HG03460 (cell line): ENCODE measurements around the gene IQSEC2.

Source experiments
- ATAC-seq: cut with Tn5 transposase; IDR thresholded peaks from one replicate; pipeline ENCODE4 v1.9.1; 2021; ENCODE audit not compliant: unreplicated experiment

The IQSEC2 gene

GRCh38 chrX:53249408-53250042 lies 31.9 kb downstream of the IQSEC2 start:
- no peak for ATAC-seq

DNA sequence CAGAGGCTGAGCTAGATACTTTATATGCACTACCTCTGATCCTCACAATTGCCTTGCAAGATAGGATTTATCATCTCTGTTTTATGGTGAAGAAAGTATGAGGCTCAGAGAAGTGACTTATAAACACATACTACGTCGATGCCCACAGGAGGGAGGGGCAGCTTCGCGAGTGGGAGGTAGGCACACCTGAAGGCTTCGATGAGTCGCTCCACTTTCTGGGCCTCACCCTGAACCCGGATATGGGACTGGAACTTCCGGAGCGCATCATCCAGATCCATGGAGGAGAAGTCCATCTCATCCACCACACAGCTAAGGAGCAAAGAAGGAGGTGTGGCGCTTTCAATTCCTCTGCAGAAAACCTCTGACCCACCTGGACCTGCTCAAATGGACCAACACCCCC lies 33.5 kb downstream of the IQSEC2 start:
- ATAC-seq: no peak

DNA sequence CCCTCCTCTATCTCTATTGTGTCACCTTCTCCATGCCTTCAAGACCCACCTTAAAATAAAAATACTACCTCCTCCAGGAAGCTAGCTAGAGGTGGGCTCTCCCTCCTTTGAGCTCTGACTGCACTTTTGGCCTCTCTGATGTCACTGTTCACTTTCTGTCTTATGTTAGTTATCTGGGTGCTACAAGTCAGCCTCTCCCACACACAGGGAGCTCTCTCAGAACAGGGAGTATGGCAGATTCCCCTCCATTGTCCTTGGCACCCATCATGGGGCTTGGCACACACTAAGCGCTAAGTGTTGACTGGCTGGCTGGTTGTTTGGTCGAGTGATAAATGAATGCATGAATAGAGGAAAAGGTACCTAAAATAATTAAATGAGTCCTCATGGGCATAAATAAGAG lies 35.2 kb downstream of the IQSEC2 start:
- ATAC-seq: no peak

DNA sequence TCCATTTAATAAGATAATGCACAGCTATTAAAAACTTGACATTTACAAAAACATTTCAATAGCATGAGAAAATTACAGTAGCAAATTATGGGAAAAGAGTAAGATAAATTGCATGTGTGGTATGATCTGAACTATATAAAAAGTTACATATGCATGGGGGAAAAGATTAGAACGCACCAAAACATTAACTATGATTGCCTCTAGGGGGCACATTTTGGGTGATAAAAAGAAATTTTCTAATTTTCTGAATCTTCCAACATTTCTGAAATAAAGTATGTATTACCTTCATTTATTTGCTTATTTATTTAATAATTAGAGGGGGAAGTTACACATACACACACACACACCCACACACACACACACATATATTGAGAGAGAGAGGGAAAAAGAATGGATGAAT lies 36.8 kb downstream of the IQSEC2 start:
- ATAC-seq: no peak

DNA sequence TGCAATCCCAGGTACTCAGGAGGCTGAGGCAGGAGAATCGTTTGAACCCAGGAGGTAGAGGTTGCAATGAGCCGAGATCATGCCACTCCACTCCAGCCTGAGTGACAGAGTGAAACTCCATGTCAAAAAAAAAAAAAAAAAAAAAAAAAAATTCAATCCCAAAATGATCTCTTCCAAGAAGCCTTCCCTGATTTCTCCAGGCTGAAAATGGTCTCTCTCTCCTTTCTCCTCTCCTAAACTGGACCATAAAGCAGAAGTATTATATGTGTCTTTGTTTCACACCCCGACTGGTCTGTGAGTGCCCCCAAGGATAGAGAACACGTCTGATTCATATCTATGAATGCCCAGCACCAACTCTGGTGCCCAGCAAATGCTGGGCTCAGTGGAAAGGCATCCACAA lies 39.1 kb downstream of the IQSEC2 start:
- ATAC-seq: no peak

DNA sequence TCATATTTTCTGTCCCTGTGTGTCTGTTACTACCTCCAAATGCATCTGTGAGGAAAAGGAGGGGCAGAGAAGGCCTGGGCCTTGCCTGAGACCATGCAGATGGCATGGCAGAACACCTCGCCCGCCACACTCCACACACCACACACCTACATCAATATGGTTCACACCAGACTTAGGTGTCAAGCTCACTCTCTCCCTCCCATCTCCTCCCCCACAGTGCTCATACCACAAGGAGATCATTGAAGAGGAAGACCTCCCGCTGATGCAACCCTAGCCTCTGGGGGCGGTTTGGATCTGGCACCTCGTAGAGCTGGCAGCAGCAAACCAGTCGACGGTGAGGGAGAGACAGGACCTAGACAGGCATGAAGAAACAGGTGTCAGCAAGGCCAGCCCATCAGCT lies 39.8 kb downstream of the IQSEC2 start:
- ATAC-seq: no peak

- no peak for ATAC-seq
Measured at GRCh38 chrX:53239474-53239873, 41.9 kb downstream of the IQSEC2 start.

DNA sequence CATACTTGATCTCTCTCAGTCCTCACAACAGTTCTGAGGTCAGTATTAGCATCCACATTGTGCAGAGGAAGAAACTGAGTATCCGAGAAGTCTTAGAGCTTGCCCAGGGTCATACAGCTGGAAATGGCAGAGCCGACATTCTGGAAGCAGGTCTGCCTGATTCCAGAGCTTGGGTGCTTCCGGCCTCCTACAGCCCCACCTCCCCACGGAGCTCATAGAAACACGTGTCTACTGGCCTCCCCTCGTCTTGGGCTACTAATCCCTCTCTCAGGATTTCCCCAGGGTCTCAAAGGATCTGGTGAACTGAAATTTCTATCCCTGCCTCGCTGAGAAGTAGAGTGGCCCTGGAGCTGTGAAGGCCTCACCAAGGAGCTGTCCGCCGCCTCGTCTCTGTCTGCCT lies 44.3 kb downstream of the IQSEC2 start:
- ATAC-seq: no peak

DNA sequence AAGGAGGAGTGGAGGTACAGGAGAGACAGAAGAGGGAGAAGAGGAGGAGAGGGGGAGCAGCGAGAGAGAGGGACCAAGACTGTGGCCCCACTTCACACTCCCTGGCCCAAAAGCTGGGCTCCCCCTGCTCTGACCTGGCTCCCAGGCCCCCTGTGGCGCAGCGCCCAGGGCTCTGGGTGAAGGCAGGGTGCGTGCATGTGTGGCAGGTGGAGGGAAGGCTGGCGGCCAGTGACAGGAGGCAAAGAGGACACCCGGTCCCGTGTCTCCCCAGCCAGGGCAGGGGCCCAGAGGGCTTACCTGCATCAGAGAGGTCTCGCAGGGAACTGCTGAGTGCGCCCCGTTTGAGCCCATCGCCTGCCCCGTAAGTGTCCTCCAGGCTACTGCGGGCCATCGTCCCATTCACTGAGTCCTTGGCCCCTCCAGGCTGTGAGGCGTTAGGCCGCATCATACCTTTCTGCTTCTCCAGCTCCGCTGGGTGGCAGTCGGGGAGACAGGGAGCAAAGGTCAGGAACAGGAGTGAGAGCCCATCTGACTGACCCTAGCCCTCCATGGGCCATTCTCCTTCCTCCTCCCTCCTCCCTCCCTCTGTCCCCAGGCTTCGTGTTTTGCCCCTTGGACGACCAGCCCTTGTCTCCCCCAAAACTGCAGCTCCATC lies 45.2 kb downstream of the IQSEC2 start:
- no peak for ATAC-seq

GRCh38 chrX:53235566-53235965 lies 45.8 kb downstream of the IQSEC2 start:
- ATAC-seq: no peak

DNA sequence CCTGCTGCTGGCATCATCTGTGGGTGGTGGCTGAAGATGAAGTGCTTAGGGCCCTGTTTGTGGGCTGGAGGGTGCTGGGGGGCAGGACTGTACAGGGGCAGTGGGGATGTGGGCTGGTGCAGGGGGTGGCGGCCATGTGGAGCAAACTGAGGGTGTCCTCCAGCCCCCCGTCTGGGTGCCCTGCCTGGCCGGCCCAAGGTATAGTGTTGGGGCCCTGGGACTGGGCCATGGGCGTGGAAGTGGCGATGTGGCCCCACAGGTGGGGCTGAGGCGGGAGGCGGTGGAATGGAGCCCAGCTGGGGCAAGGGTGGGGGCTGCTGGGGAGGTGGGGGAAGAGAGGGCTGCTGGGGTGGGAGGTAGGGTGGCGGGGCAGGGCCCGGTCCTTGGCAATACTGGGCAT lies 46.9 kb downstream of the IQSEC2 start:
- no peak for ATAC-seq

DNA sequence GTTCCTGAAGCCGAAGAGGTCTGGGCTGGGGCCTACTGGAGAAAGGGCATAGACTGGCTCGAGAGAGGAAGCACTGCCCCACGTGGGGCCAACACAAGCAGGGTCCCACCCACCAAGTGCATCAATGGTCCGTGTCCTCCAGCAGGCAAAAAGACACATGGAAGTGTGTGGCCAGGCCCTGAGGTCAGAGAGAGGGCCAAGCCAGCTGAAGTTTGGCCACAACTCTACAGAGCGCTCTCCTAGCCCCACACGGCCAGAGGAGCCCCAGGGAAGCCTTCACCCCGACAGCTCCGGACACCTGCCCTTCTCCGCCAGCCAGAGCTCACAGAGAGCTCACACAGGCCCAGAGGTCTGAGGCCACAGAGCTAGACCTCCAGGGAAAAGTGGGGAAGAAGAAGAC lies 47.8 kb downstream of the IQSEC2 start:
- no peak for ATAC-seq

- no peak for ATAC-seq
Measured at GRCh38 chrX:53230116-53230515, 51.3 kb downstream of the IQSEC2 start.

DNA sequence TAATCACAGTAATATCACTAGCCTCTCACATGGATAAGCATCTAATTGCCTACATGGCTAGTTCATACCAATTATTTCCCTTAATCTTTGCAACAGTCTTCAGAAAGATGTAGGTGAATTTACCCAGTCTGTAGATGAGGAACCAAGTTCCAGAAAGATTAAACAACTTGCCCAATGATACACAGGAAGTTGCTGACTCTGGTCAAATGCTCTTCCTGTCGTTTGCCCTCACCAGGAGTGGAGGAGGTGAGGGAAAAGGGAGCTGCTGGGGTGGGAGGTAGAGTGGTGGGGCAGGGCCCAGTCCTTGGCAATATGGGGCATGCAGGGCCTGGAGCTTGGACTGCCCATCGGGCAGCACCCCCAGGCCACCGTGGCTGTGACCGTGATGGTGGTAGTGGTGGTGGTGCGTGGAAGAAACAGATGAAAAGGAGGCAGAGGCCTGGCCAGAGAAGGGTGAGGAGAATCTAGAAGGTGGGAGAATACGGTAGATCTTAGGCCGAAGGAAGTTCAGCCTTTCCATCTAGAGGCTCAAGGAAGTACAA lies 54.1 kb downstream of the IQSEC2 start:
- no peak for ATAC-seq

DNA sequence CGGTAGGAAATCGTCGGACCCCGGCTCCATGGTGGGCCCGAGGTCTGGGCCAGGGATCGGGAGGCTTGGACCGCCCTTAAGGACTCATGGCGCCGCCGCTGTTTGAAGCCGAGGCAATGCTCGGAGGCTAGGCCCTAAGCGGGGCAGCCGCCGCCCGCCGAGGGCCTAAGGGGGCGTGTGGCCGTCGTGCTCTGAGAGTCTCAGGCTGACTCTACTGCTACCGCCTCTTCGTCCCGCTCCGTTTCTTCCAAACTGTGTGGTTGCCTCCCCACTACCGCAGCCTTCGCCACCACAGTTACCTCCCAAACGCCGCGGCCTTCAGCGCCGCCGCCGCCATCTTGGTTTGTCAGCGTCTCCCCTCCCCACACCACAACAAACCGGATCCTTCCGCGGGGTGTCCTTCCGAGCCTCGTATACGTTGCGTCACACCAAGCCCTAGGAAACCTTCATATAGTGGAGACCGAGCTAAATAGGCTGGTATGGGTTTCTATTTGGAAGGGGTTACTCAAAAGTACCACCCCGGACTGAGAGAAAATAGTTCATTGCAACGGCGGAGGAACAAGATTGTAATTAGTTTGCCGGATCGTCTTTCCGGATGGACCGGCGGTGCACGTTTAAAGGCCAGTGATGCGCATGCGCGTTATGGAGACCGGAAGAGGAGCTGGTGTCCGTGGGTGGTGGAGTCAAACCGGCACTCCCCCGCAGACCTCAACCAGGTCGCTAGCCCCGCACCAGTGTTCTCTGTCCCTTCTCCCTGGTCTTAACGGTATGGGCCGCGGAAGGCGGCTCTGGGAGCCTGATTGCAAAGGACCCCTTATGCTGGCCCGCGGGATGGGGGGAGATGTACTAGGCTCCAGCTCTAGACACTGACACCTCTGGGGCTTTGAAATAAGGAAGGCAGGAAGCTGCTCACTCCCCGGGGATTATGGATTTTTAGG lies 56.3 kb downstream of the IQSEC2 start, which contains the start of gene KDM5C:
Gene KDM5C, minus strand, starts transcription at position 348 of the 938 bp plus-strand sequence. Its CDS starts 318 bp downstream, at position 30.
- ATAC-seq: peak; percentile 85

- no peak for ATAC-seq
Measured at GRCh38 chrX:53223955-53224859, 57.2 kb downstream of the IQSEC2 start.

DNA sequence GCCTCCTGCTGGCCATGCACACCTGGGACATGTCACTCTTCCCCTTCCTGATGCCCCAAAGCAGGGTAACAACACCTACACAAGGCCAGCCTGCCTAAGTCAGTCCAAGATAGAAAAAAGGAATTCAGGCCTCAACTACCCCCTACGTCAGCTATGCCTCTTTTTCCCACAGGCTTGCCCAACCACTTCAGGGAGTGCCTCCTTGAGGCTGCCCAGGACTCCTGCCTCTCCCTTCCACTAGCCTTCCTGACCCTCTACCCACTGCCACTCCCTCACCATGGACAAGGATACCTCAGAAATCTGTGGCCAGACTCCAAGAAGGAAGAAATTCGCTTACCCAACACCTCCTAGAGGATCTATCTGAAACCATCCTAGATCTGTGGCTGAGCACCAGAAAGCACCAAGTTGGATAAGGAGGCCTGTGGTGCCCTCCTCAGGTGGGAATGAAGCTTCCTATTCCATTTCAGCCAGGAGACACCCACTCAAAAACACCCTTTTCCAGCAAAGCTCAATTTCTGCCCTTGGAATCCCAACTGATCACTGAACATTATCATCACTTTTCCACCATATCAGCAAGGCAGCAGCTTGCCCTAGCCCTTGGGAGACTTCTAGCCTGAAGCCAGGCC lies 58.2 kb downstream of the IQSEC2 start:
- no peak for ATAC-seq
